NCI-H2227 treated with DMSO at 0.1 percent for 48 hours (cell line): Measurements from ENCODE around the gene PLCG2.
"Not testable (repeated sequence)": the region's sequence is repeated elsewhere in the genome, so short reads cannot be mapped to it uniquely, and the experiment has no call there.

Experiments
- DNase-seq: peaks from one replicate; lab custom pipeline; 2025; lab: John Stamatoyannopoulos, UW

PLCG2 gene

DNA sequence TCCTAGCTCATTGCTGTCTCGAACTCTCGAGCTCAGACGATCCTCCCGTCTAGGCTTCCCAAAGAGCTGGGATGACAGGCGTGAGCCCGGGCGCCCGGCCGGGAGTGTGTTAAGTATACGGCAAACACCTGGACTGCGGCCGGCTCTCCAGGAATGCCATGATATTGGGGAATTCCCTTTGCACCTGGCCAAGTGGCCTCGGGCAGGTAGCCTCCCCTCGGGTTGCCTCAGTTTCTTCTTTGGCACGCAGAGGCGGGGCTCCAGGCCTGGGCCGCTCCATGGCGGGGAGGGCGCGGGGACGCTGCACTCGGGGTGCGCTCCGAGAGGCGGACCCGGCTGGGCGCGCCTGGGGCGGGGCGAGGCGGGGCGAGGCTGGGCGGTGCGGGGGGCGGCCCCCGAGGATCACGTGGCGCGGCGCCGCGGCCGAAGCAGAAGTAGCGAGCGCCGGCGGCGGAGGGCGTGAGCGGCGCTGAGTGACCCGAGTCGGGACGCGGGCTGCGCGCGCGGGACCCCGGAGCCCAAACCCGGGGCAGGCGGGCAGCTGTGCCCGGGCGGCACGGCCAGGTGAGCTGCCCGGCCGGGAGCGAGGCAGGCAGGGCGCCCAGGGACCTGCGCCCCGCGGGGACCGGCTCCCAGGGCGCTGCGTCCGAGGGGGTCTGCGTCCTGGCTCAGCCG lies at the start of gene PLCG2:
Gene PLCG2 (plus strand): TSS at position 431 of the 675 bp plus-strand sequence. CDS start 6,699 bp downstream, outside the sequence.
- peak; percentile 17 for DNase-seq

DNA sequence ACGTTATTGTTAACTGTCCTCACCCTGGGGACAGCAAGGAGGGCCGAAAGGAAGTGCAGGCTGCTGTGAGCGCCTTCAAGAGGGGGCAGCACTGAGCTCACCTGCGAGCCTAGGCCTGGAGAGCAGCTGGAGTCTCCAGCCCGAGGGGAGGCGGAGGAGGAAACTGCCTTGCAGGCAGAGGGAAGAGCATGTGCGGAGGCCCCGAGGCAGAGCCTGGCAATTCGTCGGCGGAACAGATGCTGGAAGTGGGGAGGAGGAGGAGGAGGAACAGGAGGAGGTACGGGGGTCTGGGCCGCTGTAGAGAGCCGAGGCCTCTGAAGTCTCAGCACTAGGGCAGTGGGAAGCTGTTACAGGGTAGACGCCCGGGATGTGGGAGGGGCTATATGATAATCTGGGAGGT lies 49.6 kb upstream of the PLCG2 start:
- no peak for DNase-seq

GRCh38 chr16:81730090-81731051 lies 48.7 kb upstream of the PLCG2 start:
- peak; percentile 77 for DNase-seq

DNA sequence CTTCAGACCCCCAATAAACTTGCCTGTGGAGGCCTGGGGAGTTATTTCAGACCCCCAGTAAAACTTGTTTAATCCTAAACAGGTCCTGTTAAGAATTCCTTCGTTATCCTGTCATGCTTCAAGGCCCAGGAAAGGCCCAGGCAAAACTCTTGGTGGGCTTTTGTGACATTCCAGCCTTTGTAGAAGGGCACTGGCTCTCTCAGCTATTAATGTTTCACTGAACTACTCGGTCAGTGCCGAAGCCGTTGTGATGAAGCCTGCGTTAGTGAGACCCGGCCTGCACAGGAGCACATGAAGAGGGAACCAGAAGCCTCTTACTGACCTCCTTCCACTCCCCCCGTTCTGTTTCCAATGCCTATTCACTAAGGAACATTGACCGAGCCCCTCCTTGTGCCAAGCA lies 47.4 kb upstream of the PLCG2 start:
- DNase-seq = no peak

GRCh38 chr16:81732699-81733098 lies 46.4 kb upstream of the PLCG2 start:
- no peak for DNase-seq

- no peak for DNase-seq
Observed at GRCh38 chr16:81733295-81733694, 45.8 kb upstream of the PLCG2 start.

DNA sequence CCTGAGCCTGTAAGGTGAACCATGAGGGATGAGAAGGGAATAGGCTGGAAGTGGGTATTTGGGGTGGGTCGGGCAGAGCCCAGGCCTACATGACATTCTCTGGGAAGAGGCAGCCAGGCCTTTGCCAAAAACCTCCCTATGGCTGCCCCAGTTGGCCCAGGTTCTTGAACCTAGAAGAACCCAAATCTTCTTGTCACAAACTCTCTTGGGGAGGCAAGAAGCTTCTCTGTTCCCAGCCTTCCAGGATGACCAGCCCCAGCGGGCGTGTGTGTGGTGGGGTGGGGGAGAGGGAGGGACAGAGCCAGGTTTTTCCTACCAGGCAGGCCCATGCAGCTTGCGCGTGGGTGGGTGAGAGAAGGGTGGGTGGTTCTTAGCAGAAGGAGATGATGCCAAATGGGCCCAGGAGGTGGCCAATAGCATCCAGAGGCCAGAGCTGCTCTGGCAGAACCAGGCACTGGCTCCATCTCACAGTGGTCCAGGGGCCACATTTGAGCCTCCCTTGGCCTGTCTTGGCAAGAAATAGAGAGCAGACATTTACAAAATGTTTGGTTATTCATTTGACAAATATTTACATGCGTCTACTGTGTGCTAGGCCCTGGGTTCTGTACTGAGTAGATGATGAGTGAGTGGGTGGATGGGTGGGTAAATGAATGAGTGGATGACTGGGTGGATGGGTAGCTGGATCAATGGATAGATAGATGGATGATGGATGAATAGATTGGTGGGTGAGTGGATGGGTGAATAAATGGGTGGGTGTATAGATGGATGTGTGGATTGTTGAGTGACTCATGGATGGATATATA lies 44.3 kb upstream of the PLCG2 start:
- DNase-seq = no peak

DNA sequence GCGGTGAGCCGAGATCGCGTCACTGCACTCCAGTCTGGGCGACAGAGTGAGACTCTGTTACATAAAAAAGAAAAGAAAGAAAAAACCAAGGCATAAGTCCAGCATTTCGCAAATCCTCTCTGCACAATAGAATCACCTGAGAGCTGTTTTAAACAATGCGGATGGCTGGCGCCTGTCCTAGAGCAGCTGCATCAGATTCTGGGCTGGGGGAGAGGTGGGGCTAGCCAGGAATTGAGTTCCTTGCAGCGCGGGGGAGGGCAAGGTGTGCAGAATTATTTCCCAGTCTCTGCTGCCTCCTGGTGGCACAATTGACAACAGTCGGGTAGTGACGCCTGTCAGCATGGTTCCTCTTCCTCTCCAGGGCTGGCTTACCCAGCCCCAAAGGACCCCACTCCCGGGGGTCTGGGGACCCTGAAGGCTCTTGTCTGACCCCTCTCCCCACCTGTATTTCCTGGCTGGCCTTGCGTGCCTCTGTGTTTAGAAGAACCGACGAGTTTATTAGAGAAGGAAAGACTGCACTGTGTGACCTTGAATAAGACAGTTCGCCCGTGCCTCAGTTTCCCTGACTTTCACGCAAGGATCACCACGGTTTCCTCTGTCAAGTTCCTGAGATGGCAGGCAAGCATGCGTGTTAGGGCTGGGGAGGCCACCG lies 41.1 kb upstream of the PLCG2 start:
- DNase-seq = peak; percentile 61

DNA sequence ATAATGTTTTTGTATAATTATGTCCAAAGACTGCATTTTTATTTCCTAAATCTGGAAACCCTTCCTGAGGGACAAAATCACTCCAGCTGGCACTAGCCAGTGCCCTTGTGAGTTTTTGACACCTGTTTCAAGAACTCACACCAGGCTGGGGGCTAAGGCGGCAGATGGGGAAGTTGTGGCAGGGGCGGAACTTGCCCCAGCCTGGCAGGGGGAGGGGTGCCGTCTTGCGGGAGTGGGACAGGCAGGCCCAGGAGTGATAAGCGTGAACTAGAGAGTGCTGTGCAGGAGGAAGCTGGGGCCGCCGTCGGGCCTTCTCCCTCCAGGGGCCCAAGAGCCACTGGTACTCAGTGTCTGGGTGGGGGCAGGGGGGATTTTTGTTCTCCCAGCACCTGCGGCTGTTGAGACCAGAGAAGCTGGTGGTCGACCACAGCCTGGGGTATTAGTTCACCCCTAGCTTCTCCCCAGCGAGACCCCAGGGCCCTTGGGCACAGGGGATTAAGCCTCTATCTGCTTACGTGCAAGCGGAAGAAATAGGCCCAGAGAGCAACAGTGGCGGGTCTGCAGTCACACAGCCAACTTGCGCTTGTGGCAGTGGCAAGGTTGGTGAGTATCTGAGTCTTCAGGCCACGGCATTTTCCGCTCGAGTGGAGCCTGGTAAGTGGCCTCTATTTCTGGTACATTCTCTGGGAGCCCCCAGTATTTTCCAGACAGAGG lies 40.2 kb upstream of the PLCG2 start:
- DNase-seq = no peak

DNA sequence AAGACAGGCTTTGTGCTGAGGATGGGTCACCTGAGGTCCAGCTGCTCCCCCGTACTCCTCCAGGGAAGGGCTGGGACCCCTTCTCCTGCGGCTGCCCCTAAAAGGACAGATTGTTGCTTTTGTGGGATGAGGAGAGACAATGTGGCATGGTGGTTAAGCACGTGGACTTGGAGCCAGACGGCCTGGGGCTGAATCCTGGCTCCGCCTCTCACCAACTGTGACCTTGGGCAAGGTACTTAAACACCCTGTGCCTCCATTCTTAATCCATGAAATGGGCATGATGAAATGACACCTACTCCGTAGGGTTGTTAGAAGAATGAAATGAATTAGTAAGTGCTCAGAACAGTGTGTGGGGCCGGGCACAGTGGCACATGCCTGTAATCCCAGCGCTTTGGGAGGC lies 39.6 kb upstream of the PLCG2 start:
- DNase-seq = no peak

- no peak for DNase-seq
Observed at GRCh38 chr16:81740169-81740568, 38.9 kb upstream of the PLCG2 start.

GRCh38 chr16:81741430-81741770 lies 37.7 kb upstream of the PLCG2 start:
- not testable (repeated sequence) for DNase-seq

GRCh38 chr16:81744385-81744784 lies 34.7 kb upstream of the PLCG2 start:
- no peak for DNase-seq

DNA sequence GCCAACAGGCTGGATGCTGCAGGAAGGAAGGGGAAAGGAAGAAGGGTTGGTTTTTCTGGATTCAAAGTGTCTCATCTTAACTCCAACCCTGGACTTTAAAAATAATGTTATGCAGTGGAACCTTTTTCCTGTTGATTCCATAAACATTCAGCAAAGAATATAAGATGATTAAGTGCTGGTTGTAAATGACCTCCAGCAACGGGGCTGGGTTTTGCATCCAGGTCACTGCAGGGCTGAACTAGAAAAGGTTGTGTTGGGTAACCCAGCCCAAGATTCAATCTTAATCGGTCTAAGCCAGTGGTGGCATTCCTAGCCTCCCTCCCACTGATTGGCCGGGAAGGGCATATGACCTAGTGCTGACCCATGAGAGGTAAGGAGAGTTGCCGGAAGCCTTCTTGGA lies 34.2 kb upstream of the PLCG2 start:
- DNase-seq = no peak

- DNase-seq = peak; percentile 59
Observed at GRCh38 chr16:81745704-81746558, 33.2 kb upstream of the PLCG2 start.

DNA sequence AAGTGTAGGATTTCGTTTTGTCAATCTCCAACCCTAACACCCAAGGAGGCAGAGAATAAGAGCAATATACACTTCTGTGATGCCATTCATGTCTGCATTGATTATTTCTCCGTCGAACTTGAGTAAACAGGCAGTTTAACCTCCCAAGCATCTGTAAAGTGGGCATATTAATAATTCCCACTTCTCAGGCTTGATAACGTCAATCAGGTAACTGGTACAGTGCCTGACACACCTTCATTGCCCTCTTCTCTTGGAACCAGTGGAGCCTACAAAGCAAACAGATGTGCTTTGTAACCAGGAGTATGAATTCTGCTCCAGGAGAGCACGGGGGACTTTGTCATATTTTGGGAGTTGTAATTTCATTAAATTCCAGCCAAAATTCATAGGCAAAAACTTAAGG lies 32.5 kb upstream of the PLCG2 start:
- no peak for DNase-seq

DNA sequence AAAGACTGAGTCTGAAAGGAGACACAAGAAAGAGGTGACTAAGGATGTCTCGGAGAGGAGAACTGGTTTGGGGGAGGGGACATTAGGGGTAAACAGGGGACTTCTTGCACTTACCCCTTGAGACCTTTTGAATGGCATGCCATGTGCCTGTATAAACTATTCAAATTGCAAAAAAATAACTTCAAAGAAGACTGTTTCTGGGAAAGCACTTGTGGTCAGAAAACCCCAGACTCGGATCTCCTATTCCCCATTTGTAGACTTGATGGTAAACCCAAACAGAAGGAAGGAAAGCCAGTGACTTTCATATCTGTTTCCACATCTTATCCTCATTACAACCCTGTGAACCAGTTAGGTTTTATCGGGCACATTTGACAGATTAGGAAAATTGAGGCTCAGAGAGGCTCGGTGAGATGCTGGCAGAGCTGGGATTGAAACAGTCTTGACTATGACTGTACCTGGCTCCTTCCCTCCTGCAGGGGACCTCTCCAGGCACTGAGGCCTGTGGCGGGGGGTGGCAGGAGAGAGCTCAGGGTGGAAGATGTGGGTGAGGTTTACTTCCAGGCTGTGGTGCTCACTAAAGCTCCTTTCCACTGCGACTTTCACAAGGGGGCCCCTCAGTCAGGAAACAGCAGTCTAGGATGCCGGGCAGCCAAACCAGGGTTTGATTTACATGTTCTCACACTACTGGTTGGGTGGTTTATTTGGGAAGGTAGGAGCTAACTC lies 30.5 kb upstream of the PLCG2 start:
- no peak for DNase-seq

GRCh38 chr16:81752225-81752875 lies 26.7 kb upstream of the PLCG2 start:
- DNase-seq = no peak

- no peak for DNase-seq
Observed at GRCh38 chr16:81752876-81753227, 26.2 kb upstream of the PLCG2 start.
